ENCODE measurements around the gene LILRA1.
"Not testable (repeated sequence)": the region's sequence is repeated elsewhere in the genome, so short reads cannot be mapped to it uniquely, and the experiment has no call there.

GRCh38 chr19:54624234-54624633 lies 30.8 kb downstream of the LILRA1 start:
- TF ChIP-seq, protein P1, sequence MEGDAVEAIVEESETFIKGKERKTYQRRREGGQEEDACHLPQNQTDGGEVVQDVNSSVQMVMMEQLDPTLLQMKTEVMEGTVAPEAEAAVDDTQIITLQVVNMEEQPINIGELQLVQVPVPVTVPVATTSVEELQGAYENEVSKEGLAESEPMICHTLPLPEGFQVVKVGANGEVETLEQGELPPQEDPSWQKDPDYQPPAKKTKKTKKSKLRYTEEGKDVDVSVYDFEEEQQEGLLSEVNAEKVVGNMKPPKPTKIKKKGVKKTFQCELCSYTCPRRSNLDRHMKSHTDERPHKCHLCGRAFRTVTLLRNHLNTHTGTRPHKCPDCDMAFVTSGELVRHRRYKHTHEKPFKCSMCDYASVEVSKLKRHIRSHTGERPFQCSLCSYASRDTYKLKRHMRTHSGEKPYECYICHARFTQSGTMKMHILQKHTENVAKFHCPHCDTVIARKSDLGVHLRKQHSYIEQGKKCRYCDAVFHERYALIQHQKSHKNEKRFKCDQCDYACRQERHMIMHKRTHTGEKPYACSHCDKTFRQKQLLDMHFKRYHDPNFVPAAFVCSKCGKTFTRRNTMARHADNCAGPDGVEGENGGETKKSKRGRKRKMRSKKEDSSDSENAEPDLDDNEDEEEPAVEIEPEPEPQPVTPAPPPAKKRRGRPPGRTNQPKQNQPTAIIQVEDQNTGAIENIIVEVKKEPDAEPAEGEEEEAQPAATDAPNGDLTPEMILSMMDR (IDR thresholded peaks at IDR 0.05 in 2 of 3, conservative IDR thresholded peaks at IDR 0.05 in 1 of 3; ENCODE audit: control insufficient read depth in 2 of 3, extremely low read depth in 1 of 3, insufficient read depth in 1 of 3, low read depth in 3 of 3, low read length in 3 of 3), result not testable (repeated sequence)
- TF ChIP-seq RB1 (IDR thresholded peaks at IDR 0.05; ENCODE audit: borderline replicate concordance), result not testable (repeated sequence)

Measured in GM12878 (cell line).